Heart left ventricle (tissue), 13 donors: ENCODE data around the gene DTX1.

Source experiments
- POLR2A ChIP-seq, 2 donors: fragments of 450-650 bp; IDR thresholded peaks; one replicate each; pipeline ENCODE4 v1.6.1; 2017; ENCODE audit warnings: antibody characterized with exemption in 2 of 2, mild to moderate bottlenecking in 2 of 2, moderate library complexity in 2 of 2
- TF ChIP-seq, protein P1 (sequence below), 12 donors: fragments of 200-600 bp; sonication (generic) in 4 of 12; IDR thresholded peaks; one replicate each; pipeline versions ENCODE4 v1.5.0 to v1.8.0; 2018 to 2022; ENCODE audit warnings: antibody characterized with exemption in 12 of 12, mild to moderate bottlenecking in 5 of 12
- donor health status: ischemic (EF 13 %, LVEDD 7.1; RV severe dilation, severe dysfunction).
- donor health status: DM: no; HTN: yes; CAD: no.
- donor health status: DM: no; HTN: no; CAD: no.
- donor health status: ischemic (EF 25% LVEDD 6.9; RV normal size, moderate dysfunction).
- donor health status: ischemic (EF 25% LVEDD 5.7; RV mildly dilated, moderate dysfunction).
- donor health status: ischemic (EF 35%, LVEDD 5.7; RV mildly dilated, moderate dysfunction).
- donor health status: nonischemic (EF 11% LVEDD 7.7; RV severe dilation, severe dysfunction).
- donor health status: DM: yes; HTN: yes; CAD: no.
- donor health status: PGD.
- donor health status: ischemic (EF 29% LVEDD 5.4; RV normal size, mild dysfunction).
- donor health status: nonischemic (EF 23%, LVEDD 6.1; RV moderate dilation, normal function).

DNA sequence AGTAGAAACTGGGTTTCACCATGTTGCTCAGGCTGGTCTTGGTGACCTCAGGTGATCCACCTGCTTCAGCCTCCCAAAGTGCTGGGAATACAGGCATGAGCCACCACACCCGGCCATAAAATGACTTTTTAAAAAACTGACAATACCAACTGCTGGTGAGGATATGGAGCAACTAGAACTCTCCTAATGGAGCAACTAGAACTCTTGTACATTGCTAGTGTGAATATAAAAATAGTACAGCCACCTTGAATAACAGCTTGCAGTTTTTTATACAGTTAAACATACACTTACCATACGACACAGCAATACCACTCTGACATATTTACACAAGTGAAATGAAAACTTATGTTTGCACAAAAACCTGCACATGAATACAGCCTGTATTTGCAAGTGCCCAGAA is 90.5 kb downstream of the DTX1 start:
- TF ChIP-seq, protein P1, sequence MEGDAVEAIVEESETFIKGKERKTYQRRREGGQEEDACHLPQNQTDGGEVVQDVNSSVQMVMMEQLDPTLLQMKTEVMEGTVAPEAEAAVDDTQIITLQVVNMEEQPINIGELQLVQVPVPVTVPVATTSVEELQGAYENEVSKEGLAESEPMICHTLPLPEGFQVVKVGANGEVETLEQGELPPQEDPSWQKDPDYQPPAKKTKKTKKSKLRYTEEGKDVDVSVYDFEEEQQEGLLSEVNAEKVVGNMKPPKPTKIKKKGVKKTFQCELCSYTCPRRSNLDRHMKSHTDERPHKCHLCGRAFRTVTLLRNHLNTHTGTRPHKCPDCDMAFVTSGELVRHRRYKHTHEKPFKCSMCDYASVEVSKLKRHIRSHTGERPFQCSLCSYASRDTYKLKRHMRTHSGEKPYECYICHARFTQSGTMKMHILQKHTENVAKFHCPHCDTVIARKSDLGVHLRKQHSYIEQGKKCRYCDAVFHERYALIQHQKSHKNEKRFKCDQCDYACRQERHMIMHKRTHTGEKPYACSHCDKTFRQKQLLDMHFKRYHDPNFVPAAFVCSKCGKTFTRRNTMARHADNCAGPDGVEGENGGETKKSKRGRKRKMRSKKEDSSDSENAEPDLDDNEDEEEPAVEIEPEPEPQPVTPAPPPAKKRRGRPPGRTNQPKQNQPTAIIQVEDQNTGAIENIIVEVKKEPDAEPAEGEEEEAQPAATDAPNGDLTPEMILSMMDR (IDR thresholded peaks at IDR 0.05), result no peak
- TF ChIP-seq POLR2A (IDR thresholded peaks at IDR 0.05), result no peak
